Measurements from ENCODE around the gene SIDT1. TPM values are rescaled to one million over a fixed set of nuclear protein-coding genes. Genes with fewer than 3 reads are reported as not detected.
A peak's percentile ranks its signal among the peaks of the same experiment; 100 is the strongest.

The SIDT1 gene
- total RNA-seq, 2 experiments from 2014 or later = 23.9 to 25.5 TPM

- Mint-ChIP-seq H3K36me3 (ENCODE audit: low read depth) (no peaks in the 10 kb centered on the region), H3K9me3 (no peaks in the 10 kb centered on the region), H3K27me3 (peaks cover 27% of the 10 kb centered on the region), H3K4me3 (no peak overlapping the region), H3K4me1 (peaks cover 9% of the 10 kb centered on the region), H3K27ac (no peak overlapping the region)
- no peak for DNase-seq
- POLR2A ChIA-PET = interaction anchor here (1.3 to 4.6 kb wide), 3 partner anchors 9 to 18 kb away, joined by 3 to 62 read pairs (median 38); no protein-coding TSS in a partner anchor
- CTCF ChIA-PET = interaction anchor here (0.7 to 4.6 kb wide), 8 partner anchors 14 to 229 kb away, joined by 3 to 45 read pairs (median 8); partner anchors contain the start of genes NAA50 and USF3
These were observed 16.2 kb upstream of the SIDT1 start for GRCh38 chr3:113516115-113516505.

DNA sequence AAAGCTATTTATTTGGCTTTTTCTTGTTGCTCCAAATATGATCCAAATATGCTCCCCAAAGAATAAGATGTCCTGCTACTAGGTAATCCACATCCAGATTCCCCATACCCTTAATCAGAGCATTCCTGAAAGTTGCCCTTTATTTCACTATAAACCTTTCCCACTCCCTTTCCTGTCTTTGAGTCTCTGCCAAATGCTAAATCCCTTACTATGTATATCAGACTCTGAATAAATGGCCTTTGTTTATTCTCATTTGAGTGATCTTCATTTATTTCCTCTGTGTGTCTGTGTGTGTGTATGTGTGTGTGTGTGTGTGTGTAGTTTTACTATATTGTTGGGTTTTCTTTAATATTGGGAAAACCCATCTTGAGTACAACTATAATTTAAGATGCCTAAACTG, 10.4 kb upstream of the SIDT1 start:
- POLR2A ChIA-PET = no interaction called here

DNA sequence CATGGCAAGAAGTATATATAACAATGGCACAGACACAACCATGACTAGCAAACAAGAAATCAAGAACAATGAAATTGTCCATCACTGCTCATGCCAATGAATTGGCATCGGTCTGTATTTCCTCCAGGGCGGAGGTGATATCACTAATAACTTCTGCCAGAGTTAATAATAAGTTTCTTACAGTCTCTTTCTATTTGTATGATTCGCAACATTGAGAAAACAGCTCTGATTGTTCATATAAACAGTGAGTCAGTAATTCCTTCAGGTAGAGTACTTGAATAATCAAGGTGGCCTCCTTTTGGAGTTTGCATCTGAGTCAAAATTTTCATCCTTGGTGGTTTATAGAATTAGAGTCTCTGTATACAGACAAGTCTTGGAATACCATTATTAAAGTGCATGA, 9.1 kb upstream of the SIDT1 start:
- ChIA-PET CTCF (no interaction called here), POLR2A (no interaction called here)
- Mint-ChIP-seq H3K27me3 (peaks cover 46% of the 10 kb centered on the region), H3K9me3 (no peaks in the 10 kb centered on the region), H3K4me3 (no peak overlapping the region), H3K4me1 (peaks cover 5% of the 10 kb centered on the region), H3K27ac (no peak overlapping the region), H3K36me3 (ENCODE audit: low read depth) (no peaks in the 10 kb centered on the region)
- DNase-seq = no peak

More for the DNA sequence above, 10.4 kb upstream of the SIDT1 start:
- peaks cover 5% of the 10 kb centered on the region for H3K4me1 Mint-ChIP-seq
- no peak overlapping the region for H3K4me3 Mint-ChIP-seq
- no peak for DNase-seq
- CTCF ChIA-PET = no interaction called here
- H3K27ac Mint-ChIP-seq = no peak overlapping the region
- H3K9me3 Mint-ChIP-seq = no peaks in the 10 kb centered on the region
- H3K36me3 Mint-ChIP-seq (ENCODE audit: low read depth) = no peaks in the 10 kb centered on the region
- peaks cover 48% of the 10 kb centered on the region for H3K27me3 Mint-ChIP-seq

DNA sequence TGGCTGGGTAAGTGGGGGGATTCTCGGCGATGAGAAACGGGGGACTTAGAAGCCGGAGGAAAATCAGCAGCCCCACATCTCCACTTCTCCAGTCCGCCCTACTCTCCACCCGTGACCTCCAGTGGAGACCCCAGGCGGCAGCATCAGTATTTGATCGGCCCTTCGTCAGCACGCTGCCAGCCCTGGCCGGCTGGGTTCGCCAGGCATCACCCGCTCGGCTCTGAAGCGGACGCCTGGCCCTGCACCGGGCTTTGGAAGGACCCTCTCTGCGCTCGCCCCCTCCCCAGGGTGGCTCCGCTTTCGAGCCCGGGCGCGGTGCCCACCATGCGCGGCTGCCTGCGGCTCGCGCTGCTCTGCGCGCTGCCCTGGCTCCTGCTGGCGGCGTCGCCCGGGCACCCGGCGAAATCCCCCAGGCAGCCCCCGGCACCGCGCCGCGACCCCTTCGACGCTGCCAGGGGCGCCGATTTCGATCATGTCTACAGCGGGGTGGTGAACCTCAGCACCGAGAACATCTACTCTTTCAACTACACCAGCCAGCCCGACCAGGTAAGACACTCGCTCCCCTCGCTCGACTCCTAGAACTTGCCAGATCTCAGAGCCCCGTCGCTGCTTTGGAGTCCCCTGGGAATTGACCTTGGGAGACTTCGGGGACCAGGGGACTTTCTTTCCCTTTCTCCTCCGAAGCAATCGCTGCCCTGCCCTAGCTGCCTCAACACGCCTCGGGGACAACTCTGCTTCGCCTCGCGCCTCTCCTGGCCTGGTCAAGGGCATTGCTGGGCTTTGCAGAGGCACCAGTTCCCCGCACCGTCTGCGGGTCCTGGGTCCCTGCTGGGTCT, 561 bp downstream of the SIDT1 start:
- H3K36me3 Mint-ChIP-seq (ENCODE audit: low read depth) = peaks cover 35% of the 10 kb centered on the region
- H3K4me1 Mint-ChIP-seq = peaks cover 57% of the 10 kb centered on the region
- H3K27me3 Mint-ChIP-seq = peaks cover 2% of the 10 kb centered on the region
- no peaks in the 10 kb centered on the region for H3K9me3 Mint-ChIP-seq
- H3K27ac Mint-ChIP-seq = peak overlapping the region; percentile 96
- H3K4me3 Mint-ChIP-seq = peak overlapping the region; percentile 98
- peak; percentile 43 for DNase-seq
- ChIA-PET POLR2A (interaction anchor here (1.0 to 2.5 kb wide), 10 partner anchors 10 to 1554 kb away, joined by 3 to 62 read pairs (median 6); partner anchors contain the start of genes ABHD10, ATP6V1A, GTPBP8 and NAA50), CTCF (interaction anchor here (1.9 to 2.8 kb wide), 2 partner anchors 18 to 45 kb away, joined by 8 to 14 read pairs; partner anchors contain the start of gene SPICE1)

DNA sequence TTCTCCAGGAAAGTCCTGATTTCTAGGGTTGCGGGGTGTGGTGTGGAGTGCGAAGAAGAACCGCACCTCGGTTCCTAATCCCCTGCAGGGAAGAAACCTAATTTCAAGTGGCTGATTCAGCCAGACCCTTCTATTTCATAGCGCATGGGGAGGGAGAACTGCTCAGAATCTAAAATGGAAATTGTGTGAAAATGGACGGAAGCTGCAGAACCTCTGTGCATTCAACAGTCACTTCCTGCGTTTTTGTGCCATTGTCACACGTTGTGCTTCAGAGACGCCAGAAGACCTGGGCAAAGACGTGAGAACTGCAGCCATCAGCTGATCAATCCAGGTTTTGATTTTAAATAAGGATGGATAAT, 1.2 kb downstream of the SIDT1 start:
- POLR2A ChIA-PET = interaction anchor here (0.6 to 2.5 kb wide), 14 partner anchors 9 to 1555 kb away, joined by 3 to 62 read pairs (median 4); partner anchors contain the start of genes ABHD10, ATP6V1A, GTPBP8 and NAA50
- peaks cover 57% of the 10 kb centered on the region for H3K4me1 Mint-ChIP-seq
- H3K9me3 Mint-ChIP-seq = no peaks in the 10 kb centered on the region
- CTCF ChIA-PET = interaction anchor here (0.8 to 2.8 kb wide), 3 partner anchors 18 to 44 kb away, joined by 3 to 14 read pairs (median 8); partner anchors contain the start of gene SPICE1
- no peaks in the 10 kb centered on the region for H3K27me3 Mint-ChIP-seq
- peak; percentile 57 for DNase-seq
- H3K36me3 Mint-ChIP-seq (ENCODE audit: low read depth) = peaks cover 38% of the 10 kb centered on the region
- peak overlapping the region; percentile 98 for H3K4me3 Mint-ChIP-seq
- peak overlapping the region; percentile 91 for H3K27ac Mint-ChIP-seq

DNA sequence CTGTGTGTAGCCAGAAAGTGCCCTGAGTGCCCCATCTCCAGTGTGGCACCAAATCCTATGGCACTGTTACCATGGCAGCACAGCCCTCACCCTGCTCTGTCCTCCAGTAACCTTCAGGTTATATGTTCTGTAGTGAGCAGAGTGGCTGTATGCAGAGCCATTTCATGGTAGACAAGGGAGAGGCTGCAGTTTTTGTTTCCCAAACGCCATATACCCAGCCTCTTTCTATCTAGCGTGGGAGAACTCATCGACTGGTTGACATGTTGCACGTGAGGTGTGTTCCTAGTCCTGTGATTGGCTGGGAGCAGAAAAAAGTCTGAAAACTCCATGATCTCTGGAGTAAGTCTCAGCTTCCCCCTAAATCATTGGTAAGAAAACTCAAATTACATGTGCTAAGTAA, 2.0 kb downstream of the SIDT1 start:
- no peak for DNase-seq
- Mint-ChIP-seq H3K36me3 (ENCODE audit: low read depth) (peaks cover 40% of the 10 kb centered on the region), H3K27ac (no peak overlapping the region), H3K27me3 (no peaks in the 10 kb centered on the region), H3K9me3 (no peaks in the 10 kb centered on the region), H3K4me3 (peak overlapping the region; percentile 98), H3K4me1 (peaks cover 52% of the 10 kb centered on the region)
- CTCF ChIA-PET = interaction anchor here (0.8 to 2.8 kb wide), 4 partner anchors 9 to 44 kb away, joined by 3 to 14 read pairs (median 6); partner anchors contain the start of gene SPICE1
- POLR2A ChIA-PET = interaction anchor here (1.0 to 2.5 kb wide), 5 partner anchors 19 to 212 kb away, joined by 3 to 62 read pairs (median 5); partner anchors contain the start of genes ATP6V1A, NAA50 and SPICE1

GRCh38 chr3:113535898-113536297, 3.5 kb downstream of the SIDT1 start:
- H3K9me3 Mint-ChIP-seq = no peaks in the 10 kb centered on the region
- ChIA-PET CTCF (interaction anchor here (0.7 to 1.0 kb wide), 2 partner anchors 42 to 209 kb away, joined by 3 read pairs; no protein-coding TSS in a partner anchor), POLR2A (no interaction called here)
- no peak overlapping the region for H3K4me3 Mint-ChIP-seq
- no peaks in the 10 kb centered on the region for H3K27me3 Mint-ChIP-seq
- H3K4me1 Mint-ChIP-seq = peaks cover 50% of the 10 kb centered on the region
- peaks cover 50% of the 10 kb centered on the region for H3K36me3 Mint-ChIP-seq (ENCODE audit: low read depth)
- no peak overlapping the region for H3K27ac Mint-ChIP-seq
- no peak for DNase-seq

- ChIA-PET POLR2A (no interaction called here), CTCF (interaction anchor here (1.0 to 1.2 kb wide), 2 partner anchors 15 to 208 kb away, joined by 3 read pairs; no protein-coding TSS in a partner anchor)
- Mint-ChIP-seq H3K4me3 (no peak overlapping the region), H3K36me3 (ENCODE audit: low read depth) (peaks cover 57% of the 10 kb centered on the region), H3K9me3 (peaks cover 2% of the 10 kb centered on the region), H3K27me3 (no peaks in the 10 kb centered on the region), H3K27ac (no peak overlapping the region), H3K4me1 (peaks cover 42% of the 10 kb centered on the region)
- no peak for DNase-seq
These were observed 4.3 kb downstream of the SIDT1 start for GRCh38 chr3:113536627-113537101.

- Mint-ChIP-seq H3K9me3 (peaks cover 2% of the 10 kb centered on the region), H3K4me1 (peaks cover 38% of the 10 kb centered on the region), H3K4me3 (no peak overlapping the region), H3K36me3 (ENCODE audit: low read depth) (peaks cover 62% of the 10 kb centered on the region), H3K27me3 (no peaks in the 10 kb centered on the region), H3K27ac (no peak overlapping the region)
- ChIA-PET CTCF (interaction anchor here (1.0 to 1.2 kb wide), 2 partner anchors 15 to 208 kb away, joined by 3 read pairs; no protein-coding TSS in a partner anchor), POLR2A (interaction anchor here (0.7 kb wide), 1 partner anchor 17 kb away, joined by 3 read pairs; no protein-coding TSS in a partner anchor)
- no peak for DNase-seq
These were observed 4.8 kb downstream of the SIDT1 start for GRCh38 chr3:113537155-113537554.

DNA sequence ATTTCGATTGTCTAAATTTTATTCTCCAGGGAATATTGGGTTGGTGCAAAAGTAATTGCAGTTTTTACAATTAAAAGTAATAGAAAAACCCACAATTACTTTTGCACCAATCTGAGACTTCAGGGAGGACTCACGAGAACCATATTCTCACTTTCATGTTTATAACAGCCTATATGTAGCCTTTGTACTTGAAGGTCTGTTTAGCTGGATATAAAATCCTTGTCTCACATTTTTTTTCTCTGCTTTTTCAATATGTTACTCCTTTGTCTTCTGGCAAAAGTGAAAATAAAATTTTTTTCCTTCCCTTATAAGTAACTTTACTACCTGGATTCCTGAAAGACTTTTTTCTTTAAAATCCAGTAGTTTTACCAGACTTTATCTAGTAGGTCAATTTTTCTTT, 9.2 kb downstream of the SIDT1 start:
- CTCF ChIA-PET = interaction anchor here (0.6 to 1.6 kb wide), 2 partner anchors 36 to 218 kb away, joined by 4 read pairs; no protein-coding TSS in a partner anchor
- peaks cover 2% of the 10 kb centered on the region for H3K9me3 Mint-ChIP-seq
- peaks cover 61% of the 10 kb centered on the region for H3K36me3 Mint-ChIP-seq (ENCODE audit: low read depth)
- POLR2A ChIA-PET = no interaction called here
- H3K27me3 Mint-ChIP-seq = no peaks in the 10 kb centered on the region
- H3K4me3 Mint-ChIP-seq = no peak overlapping the region
- DNase-seq = no peak
- no peak overlapping the region for H3K27ac Mint-ChIP-seq
- peaks cover 21% of the 10 kb centered on the region for H3K4me1 Mint-ChIP-seq

GRCh38 chr3:113545594-113545993, 13.2 kb downstream of the SIDT1 start:
- peaks cover 2% of the 10 kb centered on the region for H3K9me3 Mint-ChIP-seq
- peaks cover 49% of the 10 kb centered on the region for H3K36me3 Mint-ChIP-seq (ENCODE audit: low read depth)
- no peak overlapping the region for H3K27ac Mint-ChIP-seq
- H3K4me3 Mint-ChIP-seq = no peak overlapping the region
- no peaks in the 10 kb centered on the region for H3K27me3 Mint-ChIP-seq
- peaks cover 15% of the 10 kb centered on the region for H3K4me1 Mint-ChIP-seq
- DNase-seq = no peak
- ChIA-PET CTCF (no interaction called here), POLR2A (no interaction called here)

GRCh38 chr3:113546414-113546893, 14.1 kb downstream of the SIDT1 start:
- no peak overlapping the region for H3K27ac Mint-ChIP-seq
- ChIA-PET CTCF (interaction anchor here (0.5 to 1.7 kb wide), 4 partner anchors 19 to 32 kb away, joined by 3 to 9 read pairs (median 4); partner anchors contain the start of gene SPICE1), POLR2A (no interaction called here)
- no peaks in the 10 kb centered on the region for H3K9me3 Mint-ChIP-seq
- no peak for DNase-seq
- H3K4me1 Mint-ChIP-seq = peaks cover 15% of the 10 kb centered on the region
- H3K36me3 Mint-ChIP-seq (ENCODE audit: low read depth) = peaks cover 41% of the 10 kb centered on the region
- no peak overlapping the region for H3K4me3 Mint-ChIP-seq
- no peaks in the 10 kb centered on the region for H3K27me3 Mint-ChIP-seq

DNA sequence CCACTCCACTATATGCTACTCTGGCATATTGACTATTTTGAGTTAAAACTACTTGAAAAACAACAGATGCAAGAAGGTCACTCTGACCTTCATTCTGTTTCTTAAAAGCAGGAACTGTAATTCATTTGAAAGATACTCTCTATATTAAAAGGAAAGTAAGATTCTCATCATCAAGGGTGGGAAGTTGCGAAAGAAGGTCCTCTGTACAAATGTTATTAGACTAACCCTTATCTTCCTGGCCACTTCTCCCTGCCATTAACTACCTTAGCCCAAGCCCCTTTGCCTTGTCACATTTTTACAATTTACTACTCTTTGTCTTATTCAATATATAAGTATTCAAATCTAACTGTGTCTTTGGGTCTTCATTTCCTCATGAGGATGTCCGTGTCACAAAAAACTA, 16.1 kb downstream of the SIDT1 start:
- Mint-ChIP-seq H3K4me3 (no peak overlapping the region), H3K36me3 (ENCODE audit: low read depth) (peaks cover 27% of the 10 kb centered on the region), H3K27me3 (no peaks in the 10 kb centered on the region), H3K4me1 (peaks cover 15% of the 10 kb centered on the region), H3K27ac (no peak overlapping the region), H3K9me3 (no peaks in the 10 kb centered on the region)
- POLR2A ChIA-PET = no interaction called here
- no peak for DNase-seq
- CTCF ChIA-PET = no interaction called here
